ENCODE data around the gene NR2E3. TPM values are rescaled to one million over a fixed set of nuclear protein-coding genes. Genes with fewer than 3 reads are reported as not detected.

NR2E3 gene
- total RNA-seq, 1 donor from 2014 or later, result not detected

GRCh38 chr15:71812966-71813722, 2.8 kb downstream of the NR2E3 start:
- no peak for TF ChIP-seq CTCF (IDR thresholded peaks at IDR 0.05)
- no peaks in the 10 kb centered on the region for H3K36me3 ChIP-seq
- no peak overlapping the region for H3K4me3 ChIP-seq
- H3K27me3 ChIP-seq, result no peaks in the 10 kb centered on the region
- H3K4me1 ChIP-seq, result no peaks in the 10 kb centered on the region
- H3K27ac ChIP-seq, result no peak overlapping the region
- DNase-seq (ENCODE audit: low spot score in 2 of 2), result no peak
- intact Hi-C loops (cut with DNase I), result no loop called here
- H3K9me3 ChIP-seq, result no peaks in the 10 kb centered on the region

DNA sequence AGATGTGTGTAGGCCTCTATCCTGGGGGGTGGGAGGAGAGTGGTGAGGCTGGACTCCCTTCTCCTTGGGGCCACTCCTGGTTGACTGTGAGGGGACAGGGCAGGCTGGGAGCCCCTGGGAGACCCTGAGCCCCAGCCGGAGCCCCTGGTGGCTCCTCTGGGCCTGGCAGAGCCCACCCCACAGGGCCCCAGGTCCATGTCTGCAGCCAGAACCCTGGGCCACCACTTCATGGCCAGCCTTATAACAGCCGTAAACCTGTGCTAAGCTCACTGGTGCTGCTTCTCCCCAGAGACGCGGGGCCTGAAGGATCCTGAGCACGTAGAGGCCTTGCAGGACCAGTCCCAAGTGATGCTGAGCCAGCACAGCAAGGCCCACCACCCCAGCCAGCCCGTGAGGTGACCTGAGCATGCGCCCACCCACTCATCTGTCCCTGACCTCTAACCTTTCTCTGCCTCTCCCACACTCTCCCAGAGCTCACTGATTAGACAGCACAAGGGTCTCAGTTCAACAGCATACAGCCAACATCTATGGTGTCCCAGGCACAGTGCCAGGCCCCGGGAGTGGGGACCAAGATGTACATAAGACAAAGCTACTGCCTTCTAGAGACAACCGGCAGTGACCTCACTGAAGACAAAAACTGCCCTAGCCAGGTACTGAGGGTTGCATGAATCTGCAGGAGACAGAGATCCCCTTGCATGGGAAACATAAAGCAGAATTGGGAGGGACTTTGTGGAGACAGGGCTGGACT, 3.5 kb downstream of the NR2E3 start:
- TF ChIP-seq CTCF (IDR thresholded peaks at IDR 0.05), result no peak
- intact Hi-C loops (cut with DNase I), result no loop called here

DNA sequence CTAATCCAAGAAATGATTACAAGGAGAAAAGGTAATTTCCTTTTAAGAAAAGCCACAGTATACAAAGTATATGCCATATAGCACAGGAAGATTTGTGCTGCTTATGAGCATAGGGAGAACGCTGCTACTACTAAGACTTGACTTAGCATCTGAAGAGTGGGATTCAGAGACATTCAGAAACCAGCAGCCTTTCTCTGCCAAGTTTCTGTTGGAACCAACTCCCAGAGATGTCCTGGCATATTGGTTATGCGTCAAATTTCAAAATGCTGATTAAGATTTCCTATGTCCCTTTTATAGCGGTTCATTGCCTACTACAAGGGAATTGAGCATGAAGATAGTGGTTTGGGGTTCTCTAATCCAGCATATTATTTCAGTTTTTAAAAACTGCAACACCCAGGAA, 4.9 kb downstream of the NR2E3 start:
- no peak for DNase-seq (ENCODE audit: low spot score in 2 of 2)
- H3K27me3 ChIP-seq, result no peaks in the 10 kb centered on the region
- H3K4me1 ChIP-seq, result no peaks in the 10 kb centered on the region
- no peak overlapping the region for H3K27ac ChIP-seq
- no peak for TF ChIP-seq CTCF (IDR thresholded peaks at IDR 0.05)
- no peak overlapping the region for H3K4me3 ChIP-seq
- H3K9me3 ChIP-seq, result peaks cover 0 to 8% of the 10 kb centered on the region in 2 donors
- no peaks in the 10 kb centered on the region for H3K36me3 ChIP-seq
- intact Hi-C loops (cut with DNase I), result no loop called here

More for the DNA sequence above, 3.5 kb downstream of the NR2E3 start:
- no peaks in the 10 kb centered on the region for H3K27me3 ChIP-seq
- H3K4me3 ChIP-seq, result no peak overlapping the region
- H3K4me1 ChIP-seq, result no peaks in the 10 kb centered on the region
- no peak overlapping the region for H3K27ac ChIP-seq
- no peak for DNase-seq (ENCODE audit: low spot score in 2 of 2)
- H3K36me3 ChIP-seq, result no peaks in the 10 kb centered on the region
- H3K9me3 ChIP-seq, result no peaks in the 10 kb centered on the region

DNA sequence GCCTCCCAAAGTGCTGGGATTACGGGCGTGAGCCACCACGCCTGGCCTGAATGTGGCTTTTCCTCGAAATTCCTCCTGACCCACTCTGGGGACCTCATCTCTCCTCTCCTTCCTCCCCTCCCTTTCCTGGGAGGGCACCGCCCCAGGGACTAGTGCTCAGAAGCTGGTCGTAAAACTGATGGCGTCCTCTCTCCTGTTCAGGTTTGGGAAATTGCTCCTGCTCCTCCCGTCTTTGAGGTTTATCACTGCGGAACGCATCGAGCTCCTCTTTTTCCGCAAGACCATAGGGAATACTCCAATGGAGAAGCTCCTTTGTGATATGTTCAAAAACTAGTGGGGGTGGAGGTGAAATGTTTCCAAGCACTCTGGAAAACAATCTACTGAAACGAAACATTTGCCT, 7.0 kb downstream of the NR2E3 start:
- H3K4me3 ChIP-seq, result no peak overlapping the region
- DNase-seq (ENCODE audit: low spot score in 2 of 2), result no peak
- intact Hi-C loops (cut with DNase I), result no loop called here
- no peak overlapping the region for H3K27ac ChIP-seq
- H3K36me3 ChIP-seq, result peaks cover 5 to 9% of the 10 kb centered on the region in 2 donors
- no peaks in the 10 kb centered on the region for H3K27me3 ChIP-seq
- H3K4me1 ChIP-seq, result no peaks in the 10 kb centered on the region
- no peak for TF ChIP-seq CTCF (IDR thresholded peaks at IDR 0.05)
- H3K9me3 ChIP-seq, result peaks cover 10 to 24% of the 10 kb centered on the region in 2 donors

GRCh38 chr15:71820127-71820526, 9.8 kb downstream of the NR2E3 start:
- Histone ChIP-seq H3K4me1 (no peaks in the 10 kb centered on the region), H3K27me3 (no peaks in the 10 kb centered on the region), H3K27ac (no peak overlapping the region), H3K4me3 (no peak overlapping the region), H3K9me3 (peaks cover 10 to 37% of the 10 kb centered on the region in 2 donors), H3K36me3 (peaks cover 11 to 36% of the 10 kb centered on the region in 2 donors)
- intact Hi-C loops (cut with DNase I), result no loop called here
- no peak for TF ChIP-seq CTCF (IDR thresholded peaks at IDR 0.05)
- DNase-seq (ENCODE audit: low spot score in 2 of 2), result no peak
